ENCODE results near the gene TMEM17. TPM values are rescaled to one million over a fixed set of nuclear protein-coding genes. Genes with fewer than 3 reads are reported as not detected.

TMEM17 gene
- total RNA-seq, 4 donors from 2014 or later, result 0.22 to 3.4 (median 2.0) TPM

DNA sequence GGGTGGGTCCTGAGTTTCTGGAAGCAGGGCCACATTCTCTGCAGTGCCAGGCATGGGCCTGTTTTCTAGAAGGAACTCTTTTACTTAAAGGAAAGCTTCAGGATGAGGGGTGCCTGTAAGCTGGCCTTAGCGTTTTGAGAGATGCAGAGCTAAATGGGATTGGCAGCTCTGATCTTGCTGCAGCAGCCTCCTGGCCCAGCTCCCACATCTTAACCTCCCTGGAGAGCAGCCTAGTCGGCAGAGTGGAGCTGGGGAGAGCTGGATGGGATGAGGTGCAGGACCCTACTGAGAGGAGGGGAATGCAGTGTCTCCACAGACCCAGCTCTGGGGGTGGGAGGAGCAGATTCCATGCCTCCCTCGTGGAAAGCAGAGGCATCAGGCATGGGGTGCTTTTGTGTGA lies 52.0 kb downstream of the TMEM17 start:
- no peak overlapping the region for H3K27ac ChIP-seq
- H3K9me3 ChIP-seq, result no peaks in the 10 kb centered on the region
- H3K36me3 ChIP-seq, result no peaks in the 10 kb centered on the region
- TF ChIP-seq POLR2AphosphoS5 (IDR thresholded peaks at IDR 0.05) (no peak), EP300 (IDR thresholded peaks at IDR 0.05) (no peak), POLR2A (IDR thresholded peaks at IDR 0.05) (no peak)
- TF ChIP-seq, protein P1, sequence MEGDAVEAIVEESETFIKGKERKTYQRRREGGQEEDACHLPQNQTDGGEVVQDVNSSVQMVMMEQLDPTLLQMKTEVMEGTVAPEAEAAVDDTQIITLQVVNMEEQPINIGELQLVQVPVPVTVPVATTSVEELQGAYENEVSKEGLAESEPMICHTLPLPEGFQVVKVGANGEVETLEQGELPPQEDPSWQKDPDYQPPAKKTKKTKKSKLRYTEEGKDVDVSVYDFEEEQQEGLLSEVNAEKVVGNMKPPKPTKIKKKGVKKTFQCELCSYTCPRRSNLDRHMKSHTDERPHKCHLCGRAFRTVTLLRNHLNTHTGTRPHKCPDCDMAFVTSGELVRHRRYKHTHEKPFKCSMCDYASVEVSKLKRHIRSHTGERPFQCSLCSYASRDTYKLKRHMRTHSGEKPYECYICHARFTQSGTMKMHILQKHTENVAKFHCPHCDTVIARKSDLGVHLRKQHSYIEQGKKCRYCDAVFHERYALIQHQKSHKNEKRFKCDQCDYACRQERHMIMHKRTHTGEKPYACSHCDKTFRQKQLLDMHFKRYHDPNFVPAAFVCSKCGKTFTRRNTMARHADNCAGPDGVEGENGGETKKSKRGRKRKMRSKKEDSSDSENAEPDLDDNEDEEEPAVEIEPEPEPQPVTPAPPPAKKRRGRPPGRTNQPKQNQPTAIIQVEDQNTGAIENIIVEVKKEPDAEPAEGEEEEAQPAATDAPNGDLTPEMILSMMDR (IDR thresholded peaks at IDR 0.05), result no peak
- no peak for ATAC-seq
- WGBS, 2 donors (ENCODE audit: low coverage in 1 of 2), result 40% methylated on average over 2 of the region's 3 CpGs; no CpG with 5 or more reads in 1 of the 2 donors
- H3K4me3 ChIP-seq, result no peak overlapping the region
- no peaks in the 10 kb centered on the region for H3K27me3 ChIP-seq
- H3K4me1 ChIP-seq, result peaks cover 0 to 26% (median 13%) of the 10 kb centered on the region in 3 donors

DNA sequence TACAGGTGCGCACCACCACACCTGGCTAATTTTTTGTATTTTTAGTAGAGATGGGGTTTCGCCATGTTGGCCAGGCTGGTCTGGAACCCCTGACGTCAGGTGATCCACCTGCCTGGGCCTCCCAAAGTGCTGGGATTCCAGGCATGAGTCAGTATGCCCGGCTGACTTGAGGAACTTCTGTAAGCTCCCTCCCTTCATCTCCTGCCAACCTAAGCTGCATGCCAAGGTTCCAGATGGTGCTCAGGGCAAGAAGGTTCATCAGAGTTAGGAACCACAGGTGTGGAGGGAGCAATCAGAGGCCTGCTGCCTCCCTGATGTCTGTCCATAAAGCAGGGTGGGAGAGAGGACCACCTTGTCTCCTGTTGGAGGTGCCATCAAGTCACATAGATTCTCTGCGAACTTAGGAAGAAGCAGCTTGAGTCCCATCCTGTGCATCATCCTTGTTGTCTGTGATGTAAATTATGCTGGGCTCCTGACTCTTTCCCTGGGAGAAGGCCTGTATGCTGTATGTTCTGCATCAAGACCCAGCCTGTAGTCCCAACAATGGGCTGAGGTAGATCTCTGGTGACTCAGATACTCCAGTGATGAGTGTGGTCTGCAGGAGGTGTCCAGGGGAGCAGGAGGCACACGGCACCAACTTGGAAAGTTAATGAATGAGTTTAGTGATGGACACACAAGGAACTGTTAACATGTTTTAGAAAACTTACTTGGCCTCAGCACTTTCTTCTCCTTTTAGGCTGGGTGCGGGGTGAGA lies 53.1 kb downstream of the TMEM17 start:
- Histone ChIP-seq H3K4me1 (peaks cover 0 to 15% (median 12%) of the 10 kb centered on the region in 3 donors), H3K27ac (no peak overlapping the region), H3K36me3 (no peaks in the 10 kb centered on the region), H3K9me3 (no peaks in the 10 kb centered on the region), H3K27me3 (no peaks in the 10 kb centered on the region), H3K4me3 (no peak overlapping the region)
- ATAC-seq, result no peak
- no peak for TF ChIP-seq POLR2AphosphoS5 (IDR thresholded peaks at IDR 0.05)
- TF ChIP-seq, protein P1 (IDR thresholded peaks at IDR 0.05), result no peak
- no peak for TF ChIP-seq EP300 (IDR thresholded peaks at IDR 0.05)
- TF ChIP-seq POLR2A (IDR thresholded peaks at IDR 0.05), result no peak
- 94 to 100% methylated on average over 2 to 4 of the region's 7 CpGs for WGBS, 2 donors (ENCODE audit: low coverage in 1 of 2)

DNA sequence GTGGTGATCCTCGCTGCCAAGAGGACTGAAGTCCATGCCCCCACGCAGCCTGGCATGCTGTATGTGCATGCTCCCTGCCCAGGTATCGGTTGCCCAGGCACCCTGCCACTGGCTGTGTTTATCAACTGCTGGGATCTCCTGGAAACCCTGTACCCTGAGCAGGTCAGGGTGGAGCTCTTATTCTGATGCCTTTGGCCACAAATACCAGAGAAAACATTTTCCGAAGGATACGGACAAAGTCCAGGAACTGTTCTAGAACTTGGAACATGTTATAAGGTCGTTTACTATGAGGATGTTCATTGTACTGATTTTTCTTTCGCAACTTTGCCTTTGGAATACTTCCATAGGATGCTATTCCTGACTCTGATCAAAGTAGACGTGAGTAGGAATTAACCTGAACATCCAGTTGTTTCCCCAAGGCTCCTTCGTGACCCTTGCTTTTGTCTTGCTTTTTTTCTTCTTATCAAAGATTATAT lies 55.2 kb downstream of the TMEM17 start:
- Histone ChIP-seq H3K4me1 (no peaks in the 10 kb centered on the region), H3K27ac (no peak overlapping the region), H3K9me3 (no peaks in the 10 kb centered on the region), H3K27me3 (no peaks in the 10 kb centered on the region), H3K4me3 (no peak overlapping the region), H3K36me3 (no peaks in the 10 kb centered on the region)
- TF ChIP-seq POLR2AphosphoS5 (IDR thresholded peaks at IDR 0.05) (no peak), POLR2A (IDR thresholded peaks at IDR 0.05) (no peak), EP300 (IDR thresholded peaks at IDR 0.05) (no peak)
- TF ChIP-seq, protein P1 (IDR thresholded peaks at IDR 0.05), result no peak
- ATAC-seq, result no peak
- WGBS, 2 donors (ENCODE audit: low coverage in 1 of 2), result 75 to 82% methylated on average over 5 to 6 of the region's 9 CpGs

Small RNA genes lying within 50 kb of the gene (small RNA-seq; reads per million reads assigned to genes)
- gene AC107083.1, result 0 reads per million in 4 donors
- 0 reads per million in 4 donors for gene RN7SL18P

Other genes with a start within 250 kb of the TMEM17 start
- 100 to 1,000 TPM in 3 of 4 donors, 10 to 100 TPM in 1; 82.4 to 159 (median 146) TPM for gene EHBP1, start 199.5 kb upstream of the TMEM17 start, total RNA-seq

Measured in gastroesophageal sphincter (tissue), 4 donors.